Common myeloid progenitor, CD34-positive (primary cell): Measurements from ENCODE around the gene SAFB.

Experiments
- CTCF ChIA-PET: fragments of 350-600 bp; sonication (Branson Sonifier 250); formaldehyde crosslinking; loops from one replicate; lab custom pipeline; 2021; ENCODE audit warnings: antibody characterized with exemption; lab: Charles Lee
- POLR2A ChIA-PET: fragments of 350-600 bp; sonication (Branson Sonifier 250); formaldehyde crosslinking; loops from one replicate; lab custom pipeline; 2021; ENCODE audit warnings: antibody characterized with exemption; lab: Charles Lee
- DNase-seq, 3 donors: peaks; one replicate each; pipeline versions ENCODE4 v3.0.0 to v3.0.0-alpha.2; 2013
- H3K27ac ChIP-seq, 2 experiments: 1 replicate in 1 of 2; 2 replicates in 1 of 2; pipeline ENCODE4 v1.7.0; 2013; ENCODE audit warnings: inconsistent platforms in 2 of 2, low read length in 2 of 2, mild to moderate bottlenecking in 2 of 2, low read depth in 1 of 2, moderate library complexity in 1 of 2; ENCODE audit not compliant: severe bottlenecking in 2 of 2, insufficient read depth in 1 of 2, poor library complexity in 1 of 2
- H3K27me3 ChIP-seq, 5 experiments: replicated peaks in 2 of 5; 1 replicate in 3 of 5; 2 replicates in 2 of 5; pipeline versions ENCODE4 v1.6.1 to v1.7.0; 2013; ENCODE audit warnings: low read length in 4 of 5, mild to moderate bottlenecking in 2 of 5, moderate library complexity in 2 of 5, inconsistent platforms in 1 of 5; ENCODE audit not compliant: insufficient read depth in 5 of 5, control insufficient read depth in 4 of 5
- H3K36me3 ChIP-seq, 4 experiments: 1 replicate in 2 of 4; 2 replicates in 2 of 4; pipeline versions ENCODE4 v1.6.1 to v1.7.0; 2013; ENCODE audit warnings: low read length in 3 of 4, control low read depth in 1 of 4, mild to moderate bottlenecking in 1 of 4; ENCODE audit not compliant: control insufficient read depth in 4 of 4, insufficient read depth in 4 of 4
- H3K4me1 ChIP-seq, 4 experiments: 1 replicate in 3 of 4; 2 replicates in 1 of 4; pipeline versions ENCODE4 v1.6.1 to v1.7.1; 2013; ENCODE audit warnings: low read length in 3 of 4, mild to moderate bottlenecking in 3 of 4, control low read depth in 1 of 4, inconsistent platforms in 1 of 4, moderate library complexity in 1 of 4; ENCODE audit not compliant: control insufficient read depth in 4 of 4, insufficient read depth in 4 of 4; ENCODE audit errors: control extremely low read depth in 1 of 4
- H3K4me3 ChIP-seq, 7 experiments: 1 replicate in 4 of 7; 2 replicates in 3 of 7; pipeline versions ENCODE4 v1.5.1 to v1.7.0; 2013; ENCODE audit warnings: mild to moderate bottlenecking in 7 of 7, low read length in 6 of 7, moderate library complexity in 6 of 7, inconsistent platforms in 2 of 7, low read depth in 2 of 7, control low read depth in 1 of 7; ENCODE audit not compliant: insufficient read depth in 4 of 7, control insufficient read depth in 1 of 7; ENCODE audit errors: extremely low read depth in 1 of 7
- H3K9me3 ChIP-seq, 5 experiments: 1 replicate in 4 of 5; 2 replicates in 1 of 5; pipeline versions ENCODE4 v1.6.1 to v1.7.1; 2013; ENCODE audit warnings: low read length in 4 of 5, mild to moderate bottlenecking in 2 of 5, inconsistent platforms in 1 of 5, low read depth in 1 of 5, moderate library complexity in 1 of 5; ENCODE audit not compliant: control insufficient read depth in 4 of 5, insufficient read depth in 2 of 5; ENCODE audit errors: control extremely low read depth in 1 of 5
- WGBS: methylation state at CpG from one replicate; pipeline ENCODE4 v1.1.5; 2013; ENCODE audit not compliant: insufficient coverage; 5-methylcytosine and 5-hydroxymethylcytosine counted together

Gene SAFB

GRCh38 chr19:5618591-5618990 is 4.3 kb upstream of the SAFB start:
- Histone ChIP-seq H3K27me3 (no peaks in the 10 kb centered on the region), H3K27ac (no peak overlapping the region), H3K9me3 (no peaks in the 10 kb centered on the region), H3K36me3 (peaks cover 23 to 69% (median 53%) of the 10 kb centered on the region in 4 experiments), H3K4me1 (peaks cover 14 to 18% (median 16%) of the 10 kb centered on the region in 4 experiments), H3K4me3 (no peak overlapping the region)
- CTCF ChIA-PET: interaction anchor here (0.9 to 1.1 kb wide), 2 partner anchors 53 to 73 kb away, joined by 3 read pairs; no protein-coding TSS in a partner anchor
- WGBS: 96% methylated on average over 9 of the region's 9 CpGs
- DNase-seq: no peak
- POLR2A ChIA-PET: no interaction called here

- Histone ChIP-seq H3K27ac (no peak overlapping the region), H3K27me3 (no peaks in the 10 kb centered on the region), H3K36me3 (peaks cover 15 to 60% (median 43%) of the 10 kb centered on the region in 4 experiments), H3K4me3 (no peak overlapping the region), H3K4me1 (peaks cover 16 to 31% (median 27%) of the 10 kb centered on the region in 4 experiments), H3K9me3 (no peaks in the 10 kb centered on the region)
- 100% methylated on average over 3 of the region's 3 CpGs for WGBS
- DNase-seq: no peak
- POLR2A ChIA-PET: no interaction called here
- CTCF ChIA-PET: no interaction called here
These were observed 2.9 kb upstream of the SAFB start for GRCh38 chr19:5619946-5620345.

- Histone ChIP-seq H3K27ac (peak overlapping the region; percentile 90 to 96), H3K27me3 (no peaks in the 10 kb centered on the region), H3K36me3 (peaks cover 11 to 62% (median 40%) of the 10 kb centered on the region in 4 experiments), H3K4me3 (peak overlapping the region; percentile 80 to 99 (median 96)), H3K4me1 (peaks cover 21 to 46% (median 37%) of the 10 kb centered on the region in 4 experiments), H3K9me3 (no peaks in the 10 kb centered on the region)
- CTCF ChIA-PET: interaction anchor here (0.7 to 1.0 kb wide), 3 partner anchors 14 to 33 kb away, joined by 3 read pairs; no protein-coding TSS in a partner anchor
- POLR2A ChIA-PET: interaction anchor here (0.6 to 1.7 kb wide), 4 partner anchors 14 to 25 kb away, joined by 3 to 7 read pairs (median 4); no protein-coding TSS in a partner anchor
- 72% methylated on average over 14 of the region's 14 CpGs for WGBS
- DNase-seq: no peak
These were observed 1.5 kb upstream of the SAFB start for GRCh38 chr19:5621311-5621944.

GRCh38 chr19:5621945-5622464 is 878 bp upstream of the SAFB start:
- Histone ChIP-seq H3K36me3 (peaks cover 11 to 65% (median 44%) of the 10 kb centered on the region in 4 experiments), H3K9me3 (no peaks in the 10 kb centered on the region), H3K4me3 (peak overlapping the region; percentile 80 to 99 (median 96)), H3K4me1 (peaks cover 21 to 52% (median 42%) of the 10 kb centered on the region in 4 experiments), H3K27me3 (no peaks in the 10 kb centered on the region), H3K27ac (peak overlapping the region; percentile 90 to 96)
- peak in 1 of 3 donors; percentile 14 for DNase-seq
- 0% methylated on average over 29 of the region's 35 CpGs for WGBS
- ChIA-PET POLR2A (interaction anchor here (0.6 to 1.7 kb wide), 5 partner anchors 14 to 64 kb away, joined by 3 to 7 read pairs (median 4); no protein-coding TSS in a partner anchor), CTCF (interaction anchor here (0.8 to 1.3 kb wide), 4 partner anchors 29 to 67 kb away, joined by 3 to 5 read pairs (median 3); no protein-coding TSS in a partner anchor)

- Histone ChIP-seq H3K36me3 (peaks cover 6 to 65% (median 39%) of the 10 kb centered on the region in 4 experiments), H3K9me3 (no peaks in the 10 kb centered on the region), H3K4me1 (peaks cover 29 to 67% (median 56%) of the 10 kb centered on the region in 4 experiments), H3K27ac (peak overlapping the region; percentile 94 to 98), H3K4me3 (peak overlapping the region; percentile 93 to 99 (median 96)), H3K27me3 (no peaks in the 10 kb centered on the region)
- 0% methylated on average over 40 of the region's 50 CpGs for WGBS
- CTCF ChIA-PET: interaction anchor here (1.2 to 1.3 kb wide), 2 partner anchors 38 to 66 kb away, joined by 3 to 5 read pairs; no protein-coding TSS in a partner anchor
- POLR2A ChIA-PET: interaction anchor here (0.9 to 1.3 kb wide), 2 partner anchors 10 to 37 kb away, joined by 3 read pairs; no protein-coding TSS in a partner anchor
- peak in 2 of 3 donors; percentile 17 to 22 for DNase-seq
These were observed 624 bp downstream of the SAFB start for GRCh38 chr19:5623397-5624017.

GRCh38 chr19:5624018-5624663 is 1.3 kb downstream of the SAFB start:
- CTCF ChIA-PET: no interaction called here
- Histone ChIP-seq H3K27ac (peak overlapping the region; percentile 94 to 98), H3K4me3 (peak overlapping the region; percentile 93 to 99 (median 96)), H3K9me3 (no peaks in the 10 kb centered on the region), H3K36me3 (peaks cover 5 to 63% (median 34%) of the 10 kb centered on the region in 4 experiments), H3K4me1 (peaks cover 34 to 73% (median 63%) of the 10 kb centered on the region in 4 experiments), H3K27me3 (no peaks in the 10 kb centered on the region)
- WGBS: 1% methylated on average over 12 of the region's 20 CpGs
- DNase-seq: peak; percentile 29 to 52 (median 45)
- POLR2A ChIA-PET: no interaction called here
